Fibroblast of the aortic adventitia (primary cell): ENCODE results near the gene COL10A1. TPM values are rescaled to one million over a fixed set of nuclear protein-coding genes. Genes with fewer than 3 reads are reported as not detected.
A peak's percentile ranks its signal among the peaks of the same experiment; 100 is the strongest.

Experiments
- DNase-seq: peaks from one replicate; pipeline ENCODE4 v3.0.0-alpha.2; 2010; ENCODE audit warnings: low read depth
- H3K4me3 ChIP-seq: 2 replicates; pipeline ENCODE4 v1.5.1; 2011; ENCODE audit warnings: low read depth, mild to moderate bottlenecking, control low read depth, low read length, moderate library complexity
- CTCF ChIP-seq: IDR thresholded peaks from 2 replicates; pipeline ENCODE4 v1.5.1; 2011; ENCODE audit warnings: mild to moderate bottlenecking, low read length, control low read depth, inconsistent platforms; ENCODE audit not compliant: insufficient read depth
- total RNA-seq: library from RNA; depleted of rRNA; stranded (reverse); fragments of >200 nt; gene quantifications from 2 replicates; pipeline ENCODE4 v1.2.3, GENCODE V29; 2012; ENCODE audit warnings: low replicate concordance

The COL10A1 gene
- total RNA-seq, 1 donor = not detected

DNA sequence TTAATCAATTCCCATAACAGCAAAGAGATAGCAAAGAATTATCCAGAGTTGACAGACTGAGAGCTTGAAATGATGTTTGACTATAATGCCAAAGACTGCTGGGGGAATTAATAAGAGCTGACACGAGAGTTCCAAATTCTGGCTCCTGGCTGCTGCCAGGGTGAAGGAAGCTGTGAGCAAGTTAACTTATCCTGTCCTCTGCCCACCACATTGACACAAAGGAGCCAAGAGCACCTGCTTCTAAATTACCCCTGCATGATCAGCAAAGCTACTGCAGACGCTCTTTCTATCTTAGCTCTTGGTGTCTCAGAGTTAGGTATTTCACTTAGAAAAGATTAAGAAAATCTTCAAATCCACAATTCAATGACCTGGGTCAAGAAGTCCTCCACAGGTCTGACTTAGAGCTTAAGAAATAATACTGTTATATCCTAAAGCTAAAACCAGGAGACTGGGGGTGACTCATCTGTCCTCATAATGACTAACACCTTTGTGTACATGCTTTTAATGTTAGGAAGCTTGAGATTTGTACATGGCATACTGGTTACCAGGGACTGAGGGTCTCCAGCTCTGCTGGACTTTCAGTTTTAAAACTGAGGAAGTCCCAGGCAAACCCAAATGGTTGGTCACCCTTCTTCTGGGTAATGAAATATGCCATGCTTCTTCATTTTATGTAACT, 52.0 kb downstream of the COL10A1 start:
- no peak for TF ChIP-seq CTCF
- H3K4me3 ChIP-seq = no peak overlapping the region
- peak; percentile 16 for DNase-seq

GRCh38 chr6:116072368-116072767, 53.6 kb downstream of the COL10A1 start:
- no peak for DNase-seq
- H3K4me3 ChIP-seq = no peak overlapping the region
- TF ChIP-seq CTCF = no peak

DNA sequence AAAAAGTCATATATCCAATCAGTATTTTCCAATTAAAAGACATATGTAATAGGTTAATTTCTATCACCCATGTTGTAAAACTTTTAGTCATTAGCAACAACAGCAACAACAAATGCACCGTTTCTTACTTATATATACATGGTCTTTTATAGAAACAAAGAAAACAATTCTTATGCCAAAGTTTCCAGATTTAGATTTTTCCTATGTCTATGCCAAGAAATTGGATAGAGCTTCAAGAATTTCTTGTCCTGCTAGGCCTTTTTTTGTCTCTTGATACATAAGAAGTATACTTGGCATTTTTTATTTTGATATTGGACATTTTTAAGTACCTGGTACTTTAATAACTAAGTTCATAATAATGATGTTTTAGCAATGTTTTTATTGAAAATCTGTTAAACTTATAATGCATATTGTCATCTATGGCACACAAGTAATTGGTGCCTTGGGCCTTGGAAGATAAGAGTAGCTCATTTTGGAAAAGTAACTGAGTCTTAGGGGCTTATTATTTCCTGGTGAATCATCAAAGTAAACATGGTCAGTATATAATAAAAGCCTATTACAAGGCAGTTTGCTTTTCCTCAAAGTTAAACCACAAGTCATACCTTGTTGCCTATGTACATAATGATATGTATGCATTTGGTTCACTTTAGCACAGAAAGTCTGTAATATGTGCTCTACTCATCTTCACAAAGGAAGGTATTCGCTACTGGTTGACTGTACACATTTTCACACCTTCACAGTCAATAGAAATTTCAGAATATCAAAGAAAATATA, 55.1 kb downstream of the COL10A1 start:
- DNase-seq = peak; percentile 11
- no peak for TF ChIP-seq CTCF
- H3K4me3 ChIP-seq = no peak overlapping the region

DNA sequence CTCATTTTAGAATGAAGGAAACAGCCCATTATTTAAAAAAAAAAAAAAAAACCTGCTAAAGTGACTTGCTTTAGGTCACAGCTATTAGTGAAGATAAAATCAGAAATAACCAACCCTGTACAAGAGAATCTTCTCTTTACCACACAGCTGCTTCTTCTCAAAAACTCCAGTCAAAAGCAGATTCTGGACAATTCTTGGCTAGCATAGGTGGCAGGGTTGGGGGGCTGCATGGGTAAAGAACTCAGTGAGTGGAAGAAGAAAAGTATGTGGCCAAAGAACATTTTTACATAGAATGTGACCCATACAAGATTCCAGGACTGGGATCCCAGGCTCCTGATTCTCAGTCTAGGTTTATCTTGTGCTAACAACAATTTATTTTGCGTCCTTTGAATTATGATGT, 55.8 kb downstream of the COL10A1 start:
- TF ChIP-seq CTCF = no peak
- no peak overlapping the region for H3K4me3 ChIP-seq
- DNase-seq = no peak

Other genes with a start within 250 kb of the COL10A1 start
- 2.0 TPM in 2 replicates for gene FRK, start 65.2 kb downstream of the COL10A1 start, total RNA-seq
- gene NT5DC1, start 25.3 kb downstream of the COL10A1 start, total RNA-seq = 7.2 and 14.0 TPM in 2 replicates
- 14.9 and 15.6 TPM in 2 replicates for gene TSPYL4, start 127.9 kb upstream of the COL10A1 start, total RNA-seq
- 83.4 and 126 TPM in 2 replicates for gene TSPYL1, start 153.8 kb upstream of the COL10A1 start, total RNA-seq
- 50.7 and 61.2 TPM in 2 replicates for gene DSE, start 244.8 kb upstream of the COL10A1 start, total RNA-seq